Dendritic cell treated with granulocyte-macrophage colony-stimulating factor and Interleukin-4, amounts not matched to agents 40 ng/mL and 50 ng/mL, for 4 days (primary cell): ENCODE measurements around the gene FAM120A.

Source experiments
- H3K27ac Mint-ChIP-seq: one replicate; pipeline ENCODE4 v1.8.0; 2022; ENCODE audit warnings: mild to moderate bottlenecking, mixed read lengths
- H3K27me3 Mint-ChIP-seq: one replicate; pipeline ENCODE4 v1.8.0; 2022; ENCODE audit warnings: mild to moderate bottlenecking, mixed read lengths
- H3K36me3 Mint-ChIP-seq: one replicate; pipeline ENCODE4 v1.8.0; 2022; ENCODE audit warnings: low read depth, mixed read lengths
- H3K4me1 Mint-ChIP-seq: one replicate; pipeline ENCODE4 v1.8.0; 2022; ENCODE audit warnings: low read depth, mixed read lengths
- H3K4me3 Mint-ChIP-seq: one replicate; pipeline ENCODE4 v1.8.0; 2022; ENCODE audit warnings: mild to moderate bottlenecking, moderate library complexity, mixed read lengths
- H3K9me3 Mint-ChIP-seq: one replicate; pipeline ENCODE4 v1.8.0; 2022; ENCODE audit warnings: mixed read lengths
- intact Hi-C: fragments of 100-400 bp; cut with micrococcal nuclease; formaldehyde crosslinking; loops from one replicate; pipeline ENCODE4 v1.15.0; 2022

The FAM120A gene, protein sequence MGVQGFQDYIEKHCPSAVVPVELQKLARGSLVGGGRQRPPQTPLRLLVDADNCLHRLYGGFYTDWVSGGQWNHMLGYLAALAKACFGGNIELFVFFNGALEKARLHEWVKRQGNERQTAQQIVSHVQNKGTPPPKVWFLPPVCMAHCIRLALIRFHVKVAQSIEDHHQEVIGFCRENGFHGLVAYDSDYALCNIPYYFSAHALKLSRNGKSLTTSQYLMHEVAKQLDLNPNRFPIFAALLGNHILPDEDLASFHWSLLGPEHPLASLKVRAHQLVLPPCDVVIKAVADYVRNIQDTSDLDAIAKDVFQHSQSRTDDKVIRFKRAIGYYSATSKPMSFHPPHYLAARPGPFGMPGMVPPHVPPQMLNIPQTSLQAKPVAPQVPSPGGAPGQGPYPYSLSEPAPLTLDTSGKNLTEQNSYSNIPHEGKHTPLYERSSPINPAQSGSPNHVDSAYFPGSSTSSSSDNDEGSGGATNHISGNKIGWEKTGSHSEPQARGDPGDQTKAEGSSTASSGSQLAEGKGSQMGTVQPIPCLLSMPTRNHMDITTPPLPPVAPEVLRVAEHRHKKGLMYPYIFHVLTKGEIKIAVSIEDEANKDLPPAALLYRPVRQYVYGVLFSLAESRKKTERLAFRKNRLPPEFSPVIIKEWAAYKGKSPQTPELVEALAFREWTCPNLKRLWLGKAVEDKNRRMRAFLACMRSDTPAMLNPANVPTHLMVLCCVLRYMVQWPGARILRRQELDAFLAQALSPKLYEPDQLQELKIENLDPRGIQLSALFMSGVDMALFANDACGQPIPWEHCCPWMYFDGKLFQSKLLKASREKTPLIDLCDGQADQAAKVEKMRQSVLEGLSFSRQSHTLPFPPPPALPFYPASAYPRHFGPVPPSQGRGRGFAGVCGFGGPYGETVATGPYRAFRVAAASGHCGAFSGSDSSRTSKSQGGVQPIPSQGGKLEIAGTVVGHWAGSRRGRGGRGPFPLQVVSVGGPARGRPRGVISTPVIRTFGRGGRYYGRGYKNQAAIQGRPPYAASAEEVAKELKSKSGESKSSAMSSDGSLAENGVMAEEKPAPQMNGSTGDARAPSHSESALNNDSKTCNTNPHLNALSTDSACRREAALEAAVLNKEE

GRCh38 chr9:93450945-93451815, at the start of gene FAM120A:
Gene FAM120A, plus strand, starts transcription at chr9:93451685. Its CDS starts 231 bp downstream, at chr9:93451916.
- Mint-ChIP-seq H3K36me3 (peaks cover 73% of the 10 kb centered on the region), H3K27me3 (no peaks in the 10 kb centered on the region), H3K4me3 (peak within 1 kb of the TSS; percentile 98), H3K27ac (peak within 1 kb of the TSS; percentile 97), H3K4me1 (peaks cover 26% of the 10 kb centered on the region), H3K9me3 (no peaks in the 10 kb centered on the region)
- intact Hi-C loops, result loop anchor here (5.0 kb wide), 1 partner anchor 354 kb away; the partner anchor contains the start of gene CARD19

GRCh38 chr9:93406371-93406770, 45.1 kb upstream of the FAM120A start:
- Mint-ChIP-seq H3K27me3 (peaks cover 23% of the 10 kb centered on the region), H3K4me3 (no peak overlapping the region), H3K36me3 (no peaks in the 10 kb centered on the region), H3K27ac (no peak overlapping the region), H3K4me1 (no peaks in the 10 kb centered on the region), H3K9me3 (no peaks in the 10 kb centered on the region)
- intact Hi-C loops, result no loop called here

DNA sequence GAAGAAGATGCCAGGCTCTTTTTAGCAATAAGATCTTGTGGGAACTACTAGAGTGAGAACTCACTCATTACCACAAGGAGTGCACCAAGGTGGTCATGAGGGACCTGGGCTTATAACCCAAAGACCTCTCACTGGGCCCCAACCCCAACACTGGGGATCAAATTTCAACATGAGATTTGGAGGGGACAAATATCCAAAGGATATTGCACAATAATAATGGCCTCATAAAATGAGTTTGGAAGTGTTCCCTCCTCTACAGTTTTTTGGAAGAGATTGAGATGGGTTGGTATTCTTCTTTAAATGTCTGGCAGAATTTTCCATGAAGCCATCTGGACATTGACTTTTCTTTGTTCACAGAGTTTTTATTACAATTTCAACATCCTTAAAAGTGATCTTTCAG, 38.0 kb upstream of the FAM120A start:
- Mint-ChIP-seq H3K4me3 (no peak overlapping the region), H3K36me3 (no peaks in the 10 kb centered on the region), H3K27ac (no peak overlapping the region), H3K9me3 (peaks cover 10% of the 10 kb centered on the region), H3K4me1 (no peaks in the 10 kb centered on the region), H3K27me3 (peaks cover 33% of the 10 kb centered on the region)
- intact Hi-C loops, result no loop called here

GRCh38 chr9:93415176-93415690, 36.3 kb upstream of the FAM120A start:
- Mint-ChIP-seq H3K36me3 (no peaks in the 10 kb centered on the region), H3K27ac (no peak overlapping the region), H3K9me3 (peaks cover 23% of the 10 kb centered on the region), H3K4me1 (no peaks in the 10 kb centered on the region), H3K27me3 (peaks cover 30% of the 10 kb centered on the region), H3K4me3 (no peak overlapping the region)
- intact Hi-C loops, result no loop called here

GRCh38 chr9:93416530-93417235, 34.8 kb upstream of the FAM120A start:
- no peaks in the 10 kb centered on the region for H3K4me1 Mint-ChIP-seq
- H3K27me3 Mint-ChIP-seq, result peaks cover 22% of the 10 kb centered on the region
- H3K27ac Mint-ChIP-seq, result no peak overlapping the region
- peaks cover 23% of the 10 kb centered on the region for H3K9me3 Mint-ChIP-seq
- intact Hi-C loops, result no loop called here
- no peaks in the 10 kb centered on the region for H3K36me3 Mint-ChIP-seq
- no peak overlapping the region for H3K4me3 Mint-ChIP-seq

DNA sequence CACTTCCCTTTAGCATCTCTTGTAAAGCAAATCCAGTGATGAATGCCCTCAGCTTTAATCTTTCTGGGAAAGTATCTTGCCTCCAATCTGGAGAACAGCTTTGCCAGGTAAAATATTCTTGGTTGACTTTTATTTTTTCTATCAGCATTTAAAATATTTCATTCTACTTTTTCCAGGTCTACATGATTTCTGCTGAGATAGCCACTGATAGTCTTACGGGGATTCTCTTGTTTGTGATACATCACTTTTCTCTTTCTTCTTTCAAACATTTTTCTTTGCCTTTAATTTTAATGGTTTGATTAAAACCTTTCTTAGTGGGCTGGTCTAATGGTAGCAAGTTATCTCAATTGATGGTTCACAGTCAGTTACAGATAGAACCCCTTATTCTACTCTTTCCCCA, 33.9 kb upstream of the FAM120A start:
- H3K36me3 Mint-ChIP-seq, result no peaks in the 10 kb centered on the region
- H3K4me1 Mint-ChIP-seq, result no peaks in the 10 kb centered on the region
- H3K9me3 Mint-ChIP-seq, result peaks cover 23% of the 10 kb centered on the region
- no peak overlapping the region for H3K4me3 Mint-ChIP-seq
- peaks cover 21% of the 10 kb centered on the region for H3K27me3 Mint-ChIP-seq
- H3K27ac Mint-ChIP-seq, result no peak overlapping the region
- intact Hi-C loops, result no loop called here

DNA sequence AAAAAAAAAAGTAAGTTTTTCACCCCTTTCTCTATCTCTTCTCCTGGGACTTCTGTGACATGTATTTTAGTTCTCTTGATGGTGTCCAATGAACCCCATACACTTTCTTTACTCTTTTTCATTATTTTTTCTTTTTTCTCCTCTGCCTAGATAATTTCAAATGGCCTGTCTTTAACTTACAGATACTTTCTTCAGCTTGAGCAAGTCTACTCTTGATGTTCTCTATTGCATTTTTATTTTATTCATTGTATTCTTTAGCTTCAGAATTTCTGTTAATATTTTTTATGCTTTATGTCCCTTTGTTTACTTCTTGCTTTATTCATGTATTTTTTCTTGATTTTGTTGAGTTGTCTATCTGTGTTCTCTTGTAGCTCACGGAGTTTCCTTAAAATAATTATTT, 32.5 kb upstream of the FAM120A start:
- Mint-ChIP-seq H3K36me3 (no peaks in the 10 kb centered on the region), H3K4me1 (no peaks in the 10 kb centered on the region), H3K27ac (no peak overlapping the region), H3K4me3 (no peak overlapping the region), H3K27me3 (peaks cover 18% of the 10 kb centered on the region), H3K9me3 (peaks cover 23% of the 10 kb centered on the region)
- intact Hi-C loops, result no loop called here

- Mint-ChIP-seq H3K4me1 (no peaks in the 10 kb centered on the region), H3K4me3 (no peak overlapping the region), H3K27ac (no peak overlapping the region), H3K27me3 (peaks cover 6% of the 10 kb centered on the region), H3K9me3 (peaks cover 21% of the 10 kb centered on the region), H3K36me3 (no peaks in the 10 kb centered on the region)
- intact Hi-C loops, result no loop called here
These were observed 28.4 kb upstream of the FAM120A start for GRCh38 chr9:93422977-93423616.

- peaks cover 6% of the 10 kb centered on the region for H3K27me3 Mint-ChIP-seq
- intact Hi-C loops, result no loop called here
- no peak overlapping the region for H3K27ac Mint-ChIP-seq
- peaks cover 9% of the 10 kb centered on the region for H3K4me1 Mint-ChIP-seq
- no peaks in the 10 kb centered on the region for H3K36me3 Mint-ChIP-seq
- H3K9me3 Mint-ChIP-seq, result peaks cover 7% of the 10 kb centered on the region
- H3K4me3 Mint-ChIP-seq, result no peak overlapping the region
These were observed 23.7 kb upstream of the FAM120A start for GRCh38 chr9:93427655-93428379.

DNA sequence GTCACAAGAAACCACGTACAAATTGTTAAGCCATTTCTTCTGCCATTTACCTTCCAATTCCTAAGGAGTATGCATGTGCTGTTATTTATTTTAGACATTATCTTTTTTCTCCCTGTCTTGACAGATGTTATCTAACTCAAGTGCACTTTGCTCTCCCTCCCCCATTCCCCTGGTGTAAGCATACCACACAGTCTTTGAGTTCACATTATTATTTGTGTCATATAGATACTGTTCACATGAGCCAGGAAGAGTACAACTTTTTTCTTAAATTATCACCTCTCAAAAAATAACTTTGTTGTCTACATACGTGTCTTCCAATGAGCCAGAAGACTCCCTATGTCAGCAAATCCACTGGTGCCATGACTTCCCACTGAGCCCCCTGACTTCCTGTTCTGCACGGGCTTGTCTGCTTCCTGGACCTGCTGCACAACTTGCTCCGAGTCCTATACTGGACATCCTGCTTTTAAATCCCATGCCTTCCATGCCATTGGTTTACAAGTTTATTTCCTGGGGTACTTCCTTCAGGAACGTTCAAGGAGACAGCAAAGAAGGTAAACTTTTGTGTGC, 19.9 kb upstream of the FAM120A start:
- no peak overlapping the region for H3K4me3 Mint-ChIP-seq
- no peaks in the 10 kb centered on the region for H3K27me3 Mint-ChIP-seq
- no peak overlapping the region for H3K27ac Mint-ChIP-seq
- intact Hi-C loops, result no loop called here
- H3K9me3 Mint-ChIP-seq, result no peaks in the 10 kb centered on the region
- peaks cover 14% of the 10 kb centered on the region for H3K4me1 Mint-ChIP-seq
- H3K36me3 Mint-ChIP-seq, result no peaks in the 10 kb centered on the region

- H3K27me3 Mint-ChIP-seq, result peaks cover 1% of the 10 kb centered on the region
- no peak overlapping the region for H3K27ac Mint-ChIP-seq
- H3K9me3 Mint-ChIP-seq, result no peaks in the 10 kb centered on the region
- H3K4me3 Mint-ChIP-seq, result no peak overlapping the region
- intact Hi-C loops, result no loop called here
- peaks cover 14% of the 10 kb centered on the region for H3K4me1 Mint-ChIP-seq
- H3K36me3 Mint-ChIP-seq, result no peaks in the 10 kb centered on the region
These were observed 18.5 kb upstream of the FAM120A start for GRCh38 chr9:93432964-93433363.
